ENCODE measurements around the gene IL20RB. TPM values are rescaled to one million over a fixed set of nuclear protein-coding genes. Genes with fewer than 3 reads are reported as not detected.

IL20RB gene
- total and polyA plus RNA-seq, 2 of the 4 experiments (the other 2 are of a cell fraction), result 0.72 to 0.97 TPM

- no peak overlapping the region for H2BK5ac ChIP-seq (ENCODE audit: low read depth, low read length, poor library complexity, severe bottlenecking)
- intact Hi-C loops (cut with micrococcal nuclease), result no loop called here
- no peak overlapping the region for H3K4me2 ChIP-seq (ENCODE audit: low read depth, low read length)
- H3K9me3 ChIP-seq (ENCODE audit: control insufficient read depth, insufficient read depth, low read length), result no peaks in the 10 kb centered on the region
- ChIA-PET POLR2A (ENCODE audit: unreplicated experiment) (no interaction called here), CTCF (no interaction called here)
- BruUV-seq (replicated peaks), result no TSS peak
- no peak overlapping the region for H3K27ac ChIP-seq (ENCODE audit: insufficient read depth, low read length)
- H3K18ac ChIP-seq (ENCODE audit: low read depth, low read length), result no peak overlapping the region
- H3K56ac ChIP-seq (ENCODE audit: extremely low read depth, insufficient read depth, low read length), result no peak overlapping the region
- H2AK9ac ChIP-seq (replicated peaks; ENCODE audit: low read depth, low read length, poor library complexity), result no peak overlapping the region
- no peaks in the 10 kb centered on the region for H3K27me3 ChIP-seq (ENCODE audit: control insufficient read depth, insufficient read depth, low read length)
- peaks cover 11% of the 10 kb centered on the region for H3K4me1 ChIP-seq (ENCODE audit: control insufficient read depth, insufficient read depth, low read length)
- no peak overlapping the region for H2BK20ac ChIP-seq (ENCODE audit: low read depth, low read length)
- H3K4me3 ChIP-seq (ENCODE audit: insufficient read depth, low read depth, low read length), result no peak overlapping the region
- H2AK5ac ChIP-seq (ENCODE audit: low read depth, low read length), result peak overlapping the region; percentile 66
- DNase-seq (no peak), ATAC-seq (ENCODE audit: low read depth) (no peak)
- H3K14ac ChIP-seq (replicated peaks; ENCODE audit: low read depth, low read length), result no peak overlapping the region
- H3K79me1 ChIP-seq (ENCODE audit: low read depth in 1 of 2, low read length in 2 of 2), result no peaks in the 10 kb centered on the region
- H3K23ac ChIP-seq (ENCODE audit: low read depth, low read length), result no peak overlapping the region
- no peak for TF ChIP-seq USF2 (IDR thresholded peaks at IDR 0.05; ENCODE audit: low read depth, low read length)
- TF ChIP-seq NFE2L2 (IDR thresholded peaks at IDR 0.05; ENCODE audit: low read depth, low read length), result no peak
- TF ChIP-seq POLR2A (IDR thresholded peaks at IDR 0.05; ENCODE audit: low read depth, low read length), result no peak
- TF ChIP-seq CTCF (conservative IDR thresholded peaks at IDR 0.05; ENCODE audit: low read depth, low read length), result no peak
- TF ChIP-seq BHLHE40 (IDR thresholded peaks at IDR 0.05; ENCODE audit: low read depth, low read length), result no peak
- TF ChIP-seq MXI1 (IDR thresholded peaks at IDR 0.05; ENCODE audit: borderline replicate concordance, low read depth, low read length), result no peak
- TF ChIP-seq FOS (IDR thresholded peaks at IDR 0.05; ENCODE audit: low read depth, low read length), result no peak
- TF ChIP-seq MAFK (IDR thresholded peaks at IDR 0.05; ENCODE audit: low read depth, low read length), result no peak
- TF ChIP-seq RFX5 (IDR thresholded peaks at IDR 0.05; ENCODE audit: low read depth, low read length), result no peak
- no peak for TF ChIP-seq ELK1 (IDR thresholded peaks at IDR 0.05; ENCODE audit: borderline replicate concordance, low read depth, low read length)
- TF ChIP-seq SMC3 (IDR thresholded peaks at IDR 0.05; ENCODE audit: low read depth, low read length), result no peak
- TF ChIP-seq CHD1 (IDR thresholded peaks at IDR 0.05; ENCODE audit: low read depth, low read length), result no peak
- TF ChIP-seq MAZ (IDR thresholded peaks at IDR 0.05; ENCODE audit: borderline replicate concordance, low read depth, low read length), result no peak
- TF ChIP-seq RAD21 (IDR thresholded peaks at IDR 0.05; ENCODE audit: low read length), result no peak
- no peak for TF ChIP-seq RCOR1 (IDR thresholded peaks at IDR 0.05; ENCODE audit: insufficient replicate concordance, low read length)
- no peak for TF ChIP-seq CEBPB (IDR thresholded peaks at IDR 0.05; ENCODE audit: low read depth, low read length)
- peaks cover 5% of the 10 kb centered on the region; the same call in 1 of the 2 replicates for H3K9me1 ChIP-seq (ENCODE audit: insufficient read depth, low read length)
- no peaks in the 10 kb centered on the region for H4K20me1 ChIP-seq (ENCODE audit: insufficient read depth, low read length)
- H2BK15ac ChIP-seq (ENCODE audit: low read depth, low read length), result no peak overlapping the region
- H3K4ac ChIP-seq (ENCODE audit: low read depth, low read length), result no peak overlapping the region
- no peak overlapping the region for H3K9ac ChIP-seq (ENCODE audit: low read depth, low read length)
- no peak overlapping the region for H4K8ac ChIP-seq (ENCODE audit: low read depth in 2 of 2, low read length in 2 of 2)
- no peak overlapping the region for H2AFZ ChIP-seq (replicated peaks; ENCODE audit: low read length, poor library complexity)
- H4K5ac ChIP-seq (ENCODE audit: low read depth, low read length), result no peak overlapping the region
- H4K91ac ChIP-seq (ENCODE audit: insufficient read depth, low read depth, low read length), result no peak overlapping the region
- no peaks in the 10 kb centered on the region for H3K36me3 ChIP-seq (ENCODE audit: control insufficient read depth, insufficient read depth, low read length)
- in situ Hi-C loops (cut with MboI; ENCODE audit: low sequenced_read_pairs), result no loop called here
- 77% methylated on average over 2 of the region's 5 CpGs; no CpG with 5 or more reads in 1 of the 2 experiments for WGBS, 2 experiments (ENCODE audit: extremely low coverage in 2 of 2, insufficient read length in 1 of 2)
- H2BK120ac ChIP-seq (ENCODE audit: low read depth, low read length), result no peak overlapping the region
- dilution Hi-C loops (cut with HindIII; ENCODE audit: low sequenced_read_pairs, unreplicated experiment), result no loop called here
Measured at GRCh38 chr3:136982033-136982432, 24.2 kb downstream of the IL20RB start.

Measured in IMR-90 (cell line).